ENCODE results near the gene TSPAN10.
"Not testable (repeated sequence)": the region's sequence is repeated elsewhere in the genome, so short reads cannot be mapped to it uniquely, and the experiment has no call there.

The TSPAN10 gene

GRCh38 chr17:81665205-81666091 is 28.5 kb downstream of the TSPAN10 start:
- DNase-seq = no peak

GRCh38 chr17:81666092-81666341 is 29.0 kb downstream of the TSPAN10 start:
- no peak for DNase-seq

GRCh38 chr17:81666342-81667191 is 29.6 kb downstream of the TSPAN10 start, which contains the start of the genes CCDC137 and OXLD1:
TSS of gene CCDC137 (plus strand) at chr17:81666737. CDS start at chr17:81666767, 30 bp downstream.
TSS of gene OXLD1 (minus strand) at chr17:81666605. CDS start at chr17:81666577, 28 bp downstream.
- DNase-seq = peak; percentile 91 to 96

GRCh38 chr17:81667754-81668153 is 30.8 kb downstream of the TSPAN10 start:
- no peak for DNase-seq

- DNase-seq = no peak
These were observed 35.5 kb downstream of the TSPAN10 start for GRCh38 chr17:81672504-81672903.

GRCh38 chr17:81672954-81673353 is 36.0 kb downstream of the TSPAN10 start:
- DNase-seq = no peak

- DNase-seq = no peak
These were observed 36.7 kb downstream of the TSPAN10 start for GRCh38 chr17:81673561-81674258.

- not testable (repeated sequence) for DNase-seq
These were observed 38.7 kb downstream of the TSPAN10 start for GRCh38 chr17:81675515-81676221.

GRCh38 chr17:81676906-81677305 is 39.9 kb downstream of the TSPAN10 start:
- DNase-seq = no peak

GRCh38 chr17:81680150-81680549 is 43.2 kb downstream of the TSPAN10 start:
- no peak for DNase-seq

- DNase-seq = no peak
These were observed 44.7 kb downstream of the TSPAN10 start for GRCh38 chr17:81681672-81682071.

- DNase-seq = no peak
These were observed 45.7 kb downstream of the TSPAN10 start for GRCh38 chr17:81682565-81683207.

- no peak for DNase-seq
These were observed 46.2 kb downstream of the TSPAN10 start for GRCh38 chr17:81683208-81683583.

GRCh38 chr17:81683584-81684441 is 46.8 kb downstream of the TSPAN10 start, which contains the start of the genes ARL16 and HGS:
TSS of gene ARL16 (minus strand) at chr17:81683797. CDS start at chr17:81683753, 44 bp downstream.
TSS of gene HGS (plus strand) at chr17:81684011. CDS start at chr17:81684067, 56 bp downstream.
- peak; percentile 99 to 100 for DNase-seq

- no peak for DNase-seq
These were observed 47.5 kb downstream of the TSPAN10 start for GRCh38 chr17:81684442-81684911.

GRCh38 chr17:81685108-81685507 is 48.1 kb downstream of the TSPAN10 start:
- no peak for DNase-seq

- DNase-seq = no peak
These were observed 49.6 kb downstream of the TSPAN10 start for GRCh38 chr17:81686614-81687013.

GRCh38 chr17:81687770-81688541 is 51.0 kb downstream of the TSPAN10 start:
- no peak for DNase-seq

GRCh38 chr17:81688616-81689015 is 51.6 kb downstream of the TSPAN10 start:
- DNase-seq = no peak

- no peak for DNase-seq
These were observed 53.1 kb downstream of the TSPAN10 start for GRCh38 chr17:81690066-81690465.

All from NCI-H1930 (cell line).